Mesenchymal stem cell (in vitro differentiated cells and primary cell): ENCODE results near the gene FTO.

ENCODE experiments used
- DNase-seq: peaks from one replicate; pipeline ENCODE4 v3.0.0-alpha.2; 2013
- H2AFZ ChIP-seq: one replicate; pipeline ENCODE4 v1.6.1; 2013; ENCODE audit warnings: low read depth, mild to moderate bottlenecking, control low read depth, inconsistent platforms, low read length, moderate library complexity
- H2AK5ac ChIP-seq: 2 replicates; pipeline ENCODE4 v1.6.1; 2013; ENCODE audit warnings: low read length, moderate library complexity, mild to moderate bottlenecking, inconsistent platforms; ENCODE audit not compliant: severe bottlenecking
- H2BK120ac ChIP-seq: one replicate; pipeline ENCODE4 v1.6.1; 2013; ENCODE audit warnings: low read depth, mild to moderate bottlenecking, inconsistent platforms, low read length, moderate library complexity
- H2BK12ac ChIP-seq, 2 experiments: one replicate each; pipeline ENCODE4 v1.6.1; 2013; ENCODE audit warnings: inconsistent platforms in 2 of 2, low read length in 2 of 2, mild to moderate bottlenecking in 2 of 2, moderate library complexity in 2 of 2, control low read depth in 1 of 2
- H2BK15ac ChIP-seq: one replicate; pipeline ENCODE4 v1.6.1; 2013; ENCODE audit warnings: mild to moderate bottlenecking, low read depth, inconsistent platforms; ENCODE audit not compliant: poor library complexity, severe bottlenecking
- H2BK5ac ChIP-seq: 2 replicates; pipeline ENCODE4 v1.6.1; 2013; ENCODE audit warnings: low read depth, mild to moderate bottlenecking, low read length, control low read depth, inconsistent platforms; ENCODE audit not compliant: poor library complexity, severe bottlenecking
- H3K14ac ChIP-seq, 2 experiments: one replicate each; pipeline ENCODE4 v1.6.1; 2013; ENCODE audit warnings: inconsistent platforms in 2 of 2, low read length in 2 of 2, control low read depth in 1 of 2, mild to moderate bottlenecking in 1 of 2, moderate library complexity in 1 of 2
- H3K18ac ChIP-seq, 2 experiments: one replicate each; pipeline ENCODE4 v1.6.1; 2013; ENCODE audit warnings: inconsistent platforms in 2 of 2, low read length in 2 of 2, control low read depth in 1 of 2, low read depth in 1 of 2, mild to moderate bottlenecking in 1 of 2
- H3K23ac ChIP-seq, 2 experiments: one replicate each; pipeline ENCODE4 v1.6.1; 2013; ENCODE audit warnings: inconsistent platforms in 2 of 2, low read length in 2 of 2, mild to moderate bottlenecking in 2 of 2, moderate library complexity in 2 of 2, control low read depth in 1 of 2
- H3K27ac ChIP-seq: 2 replicates; pipeline ENCODE4 v1.5.1; 2013; ENCODE audit warnings: mild to moderate bottlenecking, moderate library complexity, low read length, control low read depth, inconsistent platforms; ENCODE audit not compliant: poor library complexity, severe bottlenecking
- H3K27me3 ChIP-seq, 2 experiments: 2 replicates each; pipeline versions ENCODE4 v1.6.1 to v1.7.0; 2013; ENCODE audit warnings: low read length in 2 of 2, mild to moderate bottlenecking in 2 of 2, moderate library complexity in 2 of 2, control low read depth in 1 of 2, inconsistent platforms in 1 of 2; ENCODE audit not compliant: control insufficient read depth in 1 of 2, insufficient read depth in 1 of 2
- H3K36me3 ChIP-seq, 2 experiments: 2 replicates each; pipeline versions ENCODE4 v1.6.1 to v1.7.0; 2013; ENCODE audit warnings: low read length in 2 of 2, control low read depth in 1 of 2, inconsistent platforms in 1 of 2, low read depth in 1 of 2, mild to moderate bottlenecking in 1 of 2; ENCODE audit not compliant: insufficient read depth in 2 of 2, control insufficient read depth in 1 of 2
- H3K4ac ChIP-seq, 2 experiments: one replicate each; pipeline ENCODE4 v1.6.1; 2013; ENCODE audit warnings: inconsistent platforms in 2 of 2, low read length in 2 of 2, mild to moderate bottlenecking in 2 of 2, moderate library complexity in 2 of 2, control low read depth in 1 of 2, low read depth in 1 of 2
- H3K4me1 ChIP-seq: 2 replicates; pipeline ENCODE4 v1.6.1; 2013; ENCODE audit warnings: low read depth, low read length, control low read depth; ENCODE audit not compliant: control insufficient read depth, insufficient read depth
- H3K4me2 ChIP-seq: 2 replicates; pipeline ENCODE4 v1.6.1; 2013; ENCODE audit warnings: low read length, mild to moderate bottlenecking, inconsistent platforms; ENCODE audit not compliant: poor library complexity, severe bottlenecking
- H3K4me3 ChIP-seq, 2 experiments: 2 replicates each; pipeline versions ENCODE4 v1.5.1 to v1.7.0; 2013; ENCODE audit warnings: low read length in 2 of 2, mild to moderate bottlenecking in 2 of 2, control low read depth in 1 of 2, low read depth in 1 of 2; ENCODE audit not compliant: insufficient read depth in 1 of 2
- H3K79me1 ChIP-seq: replicated peaks from 2 replicates; pipeline ENCODE4 v1.6.1; 2013; ENCODE audit warnings: mild to moderate bottlenecking, control low read depth, low read length, inconsistent platforms; ENCODE audit not compliant: poor library complexity, severe bottlenecking
- H3K9ac ChIP-seq: 2 replicates; pipeline ENCODE4 v1.7.0; 2013; ENCODE audit warnings: mild to moderate bottlenecking, low read length, moderate library complexity
- H3K9me3 ChIP-seq: 2 replicates; pipeline ENCODE4 v1.7.0; 2013; ENCODE audit warnings: mild to moderate bottlenecking, low read length; ENCODE audit not compliant: control insufficient read depth
- H4K8ac ChIP-seq: one replicate; pipeline ENCODE4 v1.6.1; 2013; ENCODE audit warnings: inconsistent platforms, mild to moderate bottlenecking, low read length, moderate library complexity
- H4K91ac ChIP-seq: one replicate; pipeline ENCODE4 v1.6.1; 2013; ENCODE audit warnings: mild to moderate bottlenecking, low read length, inconsistent platforms
- WGBS: methylation state at CpG from one replicate; pipeline ENCODE4 v1.1.7; 2013; ENCODE audit warnings: mixed read lengths; 5-methylcytosine and 5-hydroxymethylcytosine counted together

The FTO gene

DNA sequence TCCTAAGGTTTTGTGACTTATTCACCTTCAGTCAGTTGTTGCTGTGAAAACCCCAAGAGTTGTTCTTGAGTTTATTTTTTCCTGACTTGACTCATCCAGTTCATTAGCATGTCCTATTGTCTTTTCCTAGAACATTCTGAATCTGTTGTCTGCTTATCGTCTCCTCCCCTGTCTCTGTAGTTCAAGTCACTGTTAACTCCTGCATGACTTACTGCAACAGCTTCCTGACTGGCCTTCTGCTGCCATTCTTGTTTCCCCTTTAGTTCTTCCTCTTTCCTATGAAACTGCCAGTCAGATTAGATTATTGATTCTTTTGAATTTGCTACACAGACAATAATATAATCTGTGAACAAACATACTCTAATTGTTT is 161.5 kb downstream of the FTO start:
- no peak overlapping the region for H4K8ac ChIP-seq
- H3K36me3 ChIP-seq: peaks cover 0 to 17% of the 10 kb centered on the region in 2 experiments
- no peak overlapping the region for H2BK5ac ChIP-seq
- no peak overlapping the region for H3K18ac ChIP-seq
- DNase-seq: peak; percentile 53
- no peak overlapping the region for H2BK120ac ChIP-seq
- no peak overlapping the region for H3K14ac ChIP-seq
- H3K27me3 ChIP-seq: no peaks in the 10 kb centered on the region
- H3K23ac ChIP-seq: no peak overlapping the region
- no peak overlapping the region for H2BK15ac ChIP-seq
- H2AFZ ChIP-seq: no peak overlapping the region
- H3K9ac ChIP-seq: no peak overlapping the region
- no peak overlapping the region for H3K4ac ChIP-seq
- 0% methylated on average over 1 of the region's 1 CpG for WGBS
- no peak overlapping the region for H3K27ac ChIP-seq
- no peak overlapping the region for H3K4me3 ChIP-seq
- no peaks in the 10 kb centered on the region for H3K4me1 ChIP-seq
- H4K91ac ChIP-seq: no peak overlapping the region
- peaks cover 7% of the 10 kb centered on the region for H3K79me1 ChIP-seq
- H3K9me3 ChIP-seq: peaks cover 7% of the 10 kb centered on the region
- H2AK5ac ChIP-seq: no peak overlapping the region
- no peak overlapping the region for H2BK12ac ChIP-seq
- H3K4me2 ChIP-seq: no peak overlapping the region

GRCh38 chr16:53866520-53866919 is 162.6 kb downstream of the FTO start:
- H2AK5ac ChIP-seq: no peak overlapping the region
- no peak overlapping the region for H3K23ac ChIP-seq
- peaks cover 17% of the 10 kb centered on the region for H3K9me3 ChIP-seq
- H4K8ac ChIP-seq: no peak overlapping the region
- no peak overlapping the region for H2AFZ ChIP-seq
- WGBS: no CpG with 5 or more reads among the region's 1 CpG
- no peak overlapping the region for H2BK120ac ChIP-seq
- H3K9ac ChIP-seq: no peak overlapping the region
- H3K27ac ChIP-seq: no peak overlapping the region
- H2BK15ac ChIP-seq: no peak overlapping the region
- peaks cover 6% of the 10 kb centered on the region for H3K79me1 ChIP-seq
- H3K4me2 ChIP-seq: no peak overlapping the region
- H3K14ac ChIP-seq: no peak overlapping the region
- H3K36me3 ChIP-seq: peaks cover 0 to 17% of the 10 kb centered on the region in 2 experiments
- no peaks in the 10 kb centered on the region for H3K4me1 ChIP-seq
- H3K4ac ChIP-seq: no peak overlapping the region
- H3K18ac ChIP-seq: no peak overlapping the region
- no peak overlapping the region for H3K4me3 ChIP-seq
- H3K27me3 ChIP-seq: no peaks in the 10 kb centered on the region
- no peak overlapping the region for H4K91ac ChIP-seq
- H2BK5ac ChIP-seq: no peak overlapping the region
- no peak for DNase-seq
- no peak overlapping the region for H2BK12ac ChIP-seq

DNA sequence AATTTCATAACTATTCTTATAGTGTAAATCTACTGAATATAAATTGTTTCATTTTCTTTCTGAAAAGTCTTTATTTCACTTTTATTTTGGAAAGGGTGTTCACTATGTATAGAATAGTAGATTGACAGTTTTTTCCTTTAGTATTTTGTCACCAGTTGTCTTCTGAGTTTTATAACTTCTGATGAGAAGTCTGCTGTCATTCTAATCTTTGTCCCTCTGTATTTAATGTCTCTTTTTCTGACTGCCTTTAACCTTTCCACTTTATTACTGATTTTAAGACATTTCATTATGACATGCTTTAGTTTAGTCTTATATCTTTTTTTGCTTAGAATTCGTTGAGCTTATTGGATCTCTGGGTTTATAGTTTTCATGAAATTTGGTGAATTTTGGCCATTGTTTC is 166.9 kb downstream of the FTO start:
- H3K36me3 ChIP-seq: peaks cover 3 to 15% of the 10 kb centered on the region in 2 experiments
- no peak overlapping the region for H3K4me2 ChIP-seq
- no peak overlapping the region for H2BK120ac ChIP-seq
- H4K91ac ChIP-seq: no peak overlapping the region
- no peak overlapping the region for H3K4me3 ChIP-seq
- no peak overlapping the region for H3K27ac ChIP-seq
- H3K4ac ChIP-seq: no peak overlapping the region
- no peak overlapping the region for H2BK12ac ChIP-seq
- no peaks in the 10 kb centered on the region for H3K4me1 ChIP-seq
- no CpG with 5 or more reads among the region's 1 CpG for WGBS
- H3K79me1 ChIP-seq: peaks cover 13% of the 10 kb centered on the region
- peak overlapping the region; percentile 31 for H2BK5ac ChIP-seq
- no peak overlapping the region for H3K14ac ChIP-seq
- H3K9me3 ChIP-seq: peaks cover 17% of the 10 kb centered on the region
- no peak overlapping the region for H4K8ac ChIP-seq
- no peak for DNase-seq
- no peaks in the 10 kb centered on the region for H3K27me3 ChIP-seq
- H2AFZ ChIP-seq: no peak overlapping the region
- no peak overlapping the region for H2AK5ac ChIP-seq
- no peak overlapping the region for H3K9ac ChIP-seq
- H2BK15ac ChIP-seq: no peak overlapping the region
- H3K23ac ChIP-seq: no peak overlapping the region
- no peak overlapping the region for H3K18ac ChIP-seq

- H3K79me1 ChIP-seq: peaks cover 13% of the 10 kb centered on the region
- no peak overlapping the region for H2BK12ac ChIP-seq
- no peak overlapping the region for H2BK5ac ChIP-seq
- H2AFZ ChIP-seq: no peak overlapping the region
- WGBS: no CpG with 5 or more reads among the region's 1 CpG
- H4K91ac ChIP-seq: no peak overlapping the region
- no peak overlapping the region for H3K4ac ChIP-seq
- H2BK120ac ChIP-seq: no peak overlapping the region
- DNase-seq: peak; percentile 66
- H3K4me2 ChIP-seq: no peak overlapping the region
- H2AK5ac ChIP-seq: no peak overlapping the region
- H3K27ac ChIP-seq: no peak overlapping the region
- H3K36me3 ChIP-seq: peaks cover 3 to 19% of the 10 kb centered on the region in 2 experiments
- peaks cover 17% of the 10 kb centered on the region for H3K9me3 ChIP-seq
- no peaks in the 10 kb centered on the region for H3K27me3 ChIP-seq
- peak overlapping the region; percentile 52 for H3K9ac ChIP-seq
- H3K4me1 ChIP-seq: peaks cover 2% of the 10 kb centered on the region
- H3K14ac ChIP-seq: no peak overlapping the region
- H2BK15ac ChIP-seq: no peak overlapping the region
- no peak overlapping the region for H3K4me3 ChIP-seq
- H3K18ac ChIP-seq: peak overlapping the region in 1 of 2 experiments; percentile 21
- H4K8ac ChIP-seq: no peak overlapping the region
- H3K23ac ChIP-seq: no peak overlapping the region
Measured at GRCh38 chr16:53872248-53873221, 168.6 kb downstream of the FTO start.
